ENCODE data around the gene COG8.

DNA sequence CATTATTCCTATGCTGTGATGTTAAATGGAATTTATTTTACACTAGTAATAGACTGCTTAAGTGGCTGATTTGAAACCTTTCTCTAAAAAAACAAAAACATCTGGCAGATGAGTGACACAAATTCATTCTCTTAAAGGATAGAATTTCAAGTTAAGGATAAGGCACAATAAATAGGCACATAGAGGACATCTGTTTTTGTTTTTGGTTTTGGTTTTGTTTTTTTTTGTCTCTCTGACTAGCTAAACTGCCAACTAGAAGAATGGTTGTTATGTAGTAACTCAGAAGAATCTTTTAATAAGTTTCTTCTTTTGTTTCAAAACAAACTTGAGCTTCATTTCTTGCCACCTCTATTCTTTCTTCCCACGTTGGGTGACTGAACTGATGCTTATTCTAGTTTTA is 33.3 kb downstream of the COG8 start:
- TF ChIP-seq, protein P1, sequence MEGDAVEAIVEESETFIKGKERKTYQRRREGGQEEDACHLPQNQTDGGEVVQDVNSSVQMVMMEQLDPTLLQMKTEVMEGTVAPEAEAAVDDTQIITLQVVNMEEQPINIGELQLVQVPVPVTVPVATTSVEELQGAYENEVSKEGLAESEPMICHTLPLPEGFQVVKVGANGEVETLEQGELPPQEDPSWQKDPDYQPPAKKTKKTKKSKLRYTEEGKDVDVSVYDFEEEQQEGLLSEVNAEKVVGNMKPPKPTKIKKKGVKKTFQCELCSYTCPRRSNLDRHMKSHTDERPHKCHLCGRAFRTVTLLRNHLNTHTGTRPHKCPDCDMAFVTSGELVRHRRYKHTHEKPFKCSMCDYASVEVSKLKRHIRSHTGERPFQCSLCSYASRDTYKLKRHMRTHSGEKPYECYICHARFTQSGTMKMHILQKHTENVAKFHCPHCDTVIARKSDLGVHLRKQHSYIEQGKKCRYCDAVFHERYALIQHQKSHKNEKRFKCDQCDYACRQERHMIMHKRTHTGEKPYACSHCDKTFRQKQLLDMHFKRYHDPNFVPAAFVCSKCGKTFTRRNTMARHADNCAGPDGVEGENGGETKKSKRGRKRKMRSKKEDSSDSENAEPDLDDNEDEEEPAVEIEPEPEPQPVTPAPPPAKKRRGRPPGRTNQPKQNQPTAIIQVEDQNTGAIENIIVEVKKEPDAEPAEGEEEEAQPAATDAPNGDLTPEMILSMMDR (IDR thresholded peaks at IDR 0.05), result no peak
- no peak for TF ChIP-seq POLR2A (IDR thresholded peaks at IDR 0.05)

All from vagina (tissue), 2 donors.